NT2/D1 (cell line): Measurements from ENCODE around the gene ACIN1.
A peak's percentile ranks its signal among the peaks of the same experiment; 100 is the strongest.

Experiments used
- DNase-seq: peaks from one replicate; pipeline ENCODE4 v3.0.0-alpha.2; 2011; ENCODE audit warnings: low read depth, low spot score
- H3K27me3 ChIP-seq: 2 replicates; pipeline ENCODE4 v1.6.0; 2011; ENCODE audit warnings: mild to moderate bottlenecking; ENCODE audit not compliant: insufficient read length, insufficient read depth
- H3K36me3 ChIP-seq: 2 replicates; pipeline ENCODE4 v1.6.1; 2011; ENCODE audit warnings: mild to moderate bottlenecking, low read length, mixed read lengths; ENCODE audit not compliant: insufficient read depth, insufficient read length
- H3K4me1 ChIP-seq: 2 replicates; pipeline ENCODE4 v1.5.1; 2011; ENCODE audit not compliant: insufficient read depth, insufficient read length
- H3K4me3 ChIP-seq: 2 replicates; pipeline ENCODE4 v1.5.1; 2011; ENCODE audit warnings: low read depth; ENCODE audit not compliant: insufficient read length
- H3K9ac ChIP-seq: 2 replicates; pipeline ENCODE4 v1.6.0; 2011; ENCODE audit warnings: low read depth; ENCODE audit not compliant: insufficient read length
- H3K9me3 ChIP-seq: 2 replicates; pipeline ENCODE4 v1.5.1; 2011; ENCODE audit warnings: mild to moderate bottlenecking, low read length; ENCODE audit not compliant: insufficient read depth
- SUZ12 ChIP-seq: IDR thresholded peaks from 2 replicates; pipeline ENCODE4 v1.6.1; 2011; ENCODE audit not compliant: insufficient read length, insufficient read depth; ENCODE audit errors: extremely low read depth
- YY1 ChIP-seq: IDR thresholded peaks from 2 replicates; pipeline ENCODE4 v1.6.1; 2011; ENCODE audit not compliant: insufficient read length, insufficient read depth
- ZNF274 ChIP-seq: IDR thresholded peaks from 2 replicates; pipeline ENCODE4 v1.6.1; 2011; ENCODE audit warnings: mild to moderate bottlenecking, low read depth, low read length

ACIN1 gene

GRCh38 chr14:23009483-23009938 lies 85.4 kb downstream of the ACIN1 start:
- no peak for DNase-seq
- Histone ChIP-seq H3K9ac (no peak overlapping the region), H3K9me3 (no peaks in the 10 kb centered on the region), H3K4me3 (peak overlapping the region; percentile 1), H3K27me3 (no peaks in the 10 kb centered on the region), H3K4me1 (no peaks in the 10 kb centered on the region), H3K36me3 (no peaks in the 10 kb centered on the region)
- TF ChIP-seq SUZ12 (no peak), YY1 (no peak), ZNF274 (no peak)

GRCh38 chr14:23008831-23009230 lies 86.1 kb downstream of the ACIN1 start:
- no peak overlapping the region for H3K4me3 ChIP-seq

More at GRCh38 chr14:23008831-23009230, 86.1 kb downstream of the ACIN1 start:
- Histone ChIP-seq H3K9me3 (no peaks in the 10 kb centered on the region), H3K36me3 (no peaks in the 10 kb centered on the region), H3K27me3 (no peaks in the 10 kb centered on the region), H3K4me1 (no peaks in the 10 kb centered on the region), H3K9ac (no peak overlapping the region)
- DNase-seq, result no peak
- TF ChIP-seq YY1, result no peak
- TF ChIP-seq SUZ12, result no peak
- no peak for TF ChIP-seq ZNF274
